Keratinocyte (primary cell): ENCODE measurements around the gene ZBTB34.

Source experiments
- CTCF ChIP-seq, 3 experiments: IDR thresholded peaks in 1 of 3; conservative IDR thresholded peaks in 1 of 3; optimal IDR thresholded peaks in 1 of 3; 2 replicates in 2 of 3; 3 replicates in 1 of 3; pipeline versions ENCODE3 to v1.5.1; 2011; ENCODE audit warnings: low read length in 3 of 3, mild to moderate bottlenecking in 3 of 3, moderate library complexity in 2 of 3, control low read depth in 1 of 3, inconsistent platforms in 1 of 3; ENCODE audit not compliant: insufficient read depth in 2 of 3; ENCODE audit errors: extremely low read depth in 1 of 3
- EZH2 ChIP-seq: IDR thresholded peaks from one replicate; pipeline ENCODE4 v1.6.1; 2012; ENCODE audit warnings: inconsistent platforms, mild to moderate bottlenecking, low read length, moderate library complexity

GRCh38 chr9:126869368-126869767 is 8.9 kb downstream of the ZBTB34 start:
- TF ChIP-seq EZH2 (no peak), CTCF (optimal IDR thresholded peaks at IDR 0.05 in 1 of 3, IDR thresholded peaks at IDR 0.05 in 1 of 3, conservative IDR thresholded peaks at IDR 0.05 in 1 of 3; ENCODE audit: extremely low read depth in 1 of 3, insufficient read depth in 2 of 3, low read length in 3 of 3) (no peak)
